Bronchial epithelial cell (primary cell): ENCODE measurements around the gene STYXL1. TPM values are rescaled to one million over a fixed set of nuclear protein-coding genes. Genes with fewer than 3 reads are reported as not detected.

Experiments
- DNase-seq: peaks from one replicate; pipeline ENCODE4 v3.0.0-alpha.2; 2010; ENCODE audit warnings: low read depth
- FAIRE-seq: peaks from 2 replicates; lab custom pipeline; 2011; peaks lifted over from hg19 to GRCh38; lab: Jason Lieb, UNC
- H3K27me3 ChIP-seq: 2 replicates; pipeline ENCODE4 v1.5.1; 2011; ENCODE audit warnings: low read length; ENCODE audit not compliant: control insufficient read depth, insufficient read depth
- H3K36me3 ChIP-seq: 2 replicates; pipeline ENCODE4 v1.5.1; 2011; ENCODE audit warnings: low read length; ENCODE audit not compliant: control insufficient read depth, insufficient read depth
- H3K4me3 ChIP-seq: 2 replicates; pipeline ENCODE4 v1.5.1; 2011; ENCODE audit warnings: mild to moderate bottlenecking, low read depth, low read length, control low read depth
- CTCF ChIP-seq: IDR thresholded peaks from 2 replicates; pipeline ENCODE4 v1.5.1; 2011; ENCODE audit warnings: mild to moderate bottlenecking, moderate library complexity, low read length, control low read depth, inconsistent platforms; ENCODE audit not compliant: insufficient read depth, severe bottlenecking
- total RNA-seq: library from RNA; depleted of rRNA; stranded (reverse); fragments of >200 nt; gene quantifications from 2 replicates; pipeline ENCODE4 v1.2.1, GENCODE V29; 2014

STYXL1 gene
- total RNA-seq, 1 donor from 2014 or later: 47.7 TPM

DNA sequence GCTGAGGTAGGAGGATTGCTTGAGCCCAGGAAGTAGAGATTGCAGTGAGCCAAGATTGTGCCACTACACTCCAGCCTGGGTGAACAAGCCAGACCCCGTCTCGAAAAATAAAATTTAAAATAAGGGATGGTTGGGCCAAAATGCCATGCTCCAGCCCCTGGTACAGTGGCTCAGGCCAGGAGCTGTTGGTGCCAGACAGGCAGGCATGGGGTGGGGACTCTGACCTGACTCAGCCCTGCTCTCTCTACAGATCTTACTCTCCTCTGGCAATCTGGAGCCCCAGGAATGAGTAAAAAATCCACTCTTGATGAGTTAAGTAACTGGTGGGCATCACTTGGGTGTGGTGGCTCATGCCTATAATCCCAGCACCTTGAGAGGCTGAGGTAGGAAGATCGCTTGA, 45.0 kb downstream of the STYXL1 start:
- Histone ChIP-seq H3K27me3 (no peaks in the 10 kb centered on the region), H3K4me3 (no peak overlapping the region), H3K36me3 (peaks cover 26% of the 10 kb centered on the region)
- DNase-seq (no peak), FAIRE-seq (no peak)
- no peak for TF ChIP-seq CTCF

DNA sequence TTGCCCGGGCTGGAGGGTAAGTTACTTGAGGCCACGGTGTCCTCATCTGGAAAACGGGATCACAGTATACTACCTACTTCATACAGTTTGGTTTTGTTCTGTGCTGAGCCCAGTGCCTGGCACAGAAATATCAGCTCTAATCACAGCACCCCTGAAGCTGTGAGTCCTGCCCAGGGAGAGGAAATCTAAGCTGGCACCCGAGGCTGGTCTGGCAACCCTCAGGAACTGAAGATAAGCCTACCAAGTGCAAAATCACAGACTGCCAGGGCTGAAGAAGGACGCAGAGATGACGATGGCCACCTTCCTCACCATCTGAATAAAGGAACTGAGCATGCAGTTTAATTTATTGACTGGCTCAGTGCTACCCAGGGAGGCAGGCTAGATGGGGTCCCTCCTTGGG, 45.7 kb downstream of the STYXL1 start:
- Histone ChIP-seq H3K27me3 (no peaks in the 10 kb centered on the region), H3K36me3 (peaks cover 28% of the 10 kb centered on the region), H3K4me3 (no peak overlapping the region)
- no peak for DNase-seq
- FAIRE-seq: no peak
- no peak for TF ChIP-seq CTCF

DNA sequence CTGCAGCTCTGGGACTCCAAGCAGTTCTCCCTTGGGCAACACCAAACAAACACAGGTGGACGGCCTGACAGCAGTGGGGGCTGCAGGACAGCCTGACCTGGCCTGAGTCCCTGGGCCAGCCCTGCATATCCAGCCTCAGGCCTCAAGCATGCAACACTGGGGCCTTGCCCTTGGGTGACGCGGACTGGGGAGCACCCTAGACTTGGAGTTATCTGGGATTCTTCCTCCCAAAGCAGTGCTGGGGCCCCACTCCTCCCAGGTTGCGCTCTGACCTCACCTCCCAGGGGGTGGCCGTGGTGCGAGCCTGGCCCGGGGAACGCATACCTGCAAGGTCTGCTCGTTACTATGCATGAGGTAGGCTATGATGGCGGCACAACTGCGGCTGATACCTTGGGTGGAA, 47.2 kb downstream of the STYXL1 start:
- H3K36me3 ChIP-seq: peaks cover 26% of the 10 kb centered on the region
- no peak for FAIRE-seq
- TF ChIP-seq CTCF: no peak

GRCh38 chr7:75998038-75998437, 49.8 kb downstream of the STYXL1 start:
- Histone ChIP-seq H3K4me3 (no peak overlapping the region), H3K27me3 (no peaks in the 10 kb centered on the region), H3K36me3 (peaks cover 14% of the 10 kb centered on the region)
- FAIRE-seq: no peak
- no peak for TF ChIP-seq CTCF
- DNase-seq: no peak

More for the DNA sequence above, 47.2 kb downstream of the STYXL1 start:
- H3K27me3 ChIP-seq: no peaks in the 10 kb centered on the region
- H3K4me3 ChIP-seq: no peak overlapping the region
- DNase-seq: no peak

DNA sequence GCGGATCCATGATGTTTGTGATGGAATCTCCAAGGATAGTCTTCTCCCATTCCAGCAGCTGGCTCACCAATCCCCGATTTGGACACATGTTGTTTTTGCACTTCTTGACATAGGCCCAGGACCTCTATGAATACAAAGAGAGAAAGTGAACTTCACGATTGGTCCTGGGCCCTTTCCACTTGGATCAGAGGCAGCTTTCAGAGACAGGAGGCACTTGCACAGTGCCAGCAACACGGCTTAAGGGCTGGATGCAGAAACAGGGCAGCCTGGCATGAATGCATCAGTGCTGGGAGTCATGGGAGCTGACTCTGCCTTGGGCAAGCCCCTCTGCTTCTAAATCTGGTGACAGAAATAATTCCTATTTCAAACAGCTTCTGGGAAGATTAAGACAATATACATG, 51.3 kb downstream of the STYXL1 start:
- TF ChIP-seq CTCF: no peak
- Histone ChIP-seq H3K4me3 (no peak overlapping the region), H3K27me3 (no peaks in the 10 kb centered on the region), H3K36me3 (peaks cover 9% of the 10 kb centered on the region)
- FAIRE-seq: no peak
- DNase-seq: no peak

- Histone ChIP-seq H3K27me3 (no peaks in the 10 kb centered on the region), H3K4me3 (no peak overlapping the region), H3K36me3 (peaks cover 8% of the 10 kb centered on the region)
- no peak for DNase-seq
- no peak for FAIRE-seq
- TF ChIP-seq CTCF: no peak
Measured at GRCh38 chr7:75995996-75996395, 51.8 kb downstream of the STYXL1 start.
